Endothelial cell of umbilical vein (primary cell): ENCODE data around the gene MRPL55.

ENCODE experiments used
- CTCF ChIP-seq, 2 donors: IDR thresholded peaks; 1 replicate in 1 of 2; 2 replicates in 1 of 2; pipeline ENCODE4 v1.5.1; 2011; ENCODE audit warnings: low read length in 2 of 2, mild to moderate bottlenecking in 2 of 2, moderate library complexity in 2 of 2, control low read depth in 1 of 2, inconsistent platforms in 1 of 2, low read depth in 1 of 2; ENCODE audit not compliant: insufficient read depth in 1 of 2; ENCODE audit errors: extremely low read depth in 1 of 2
- EZH2 ChIP-seq: IDR thresholded peaks from 2 replicates; pipeline ENCODE4 v1.6.1; 2012; ENCODE audit warnings: borderline replicate concordance, low read depth, mild to moderate bottlenecking, moderate library complexity, low read length, inconsistent platforms; ENCODE audit not compliant: severe bottlenecking
- FOS ChIP-seq: IDR thresholded peaks from 2 replicates; pipeline ENCODE4 v1.6.1; 2011; ENCODE audit warnings: mild to moderate bottlenecking, low read length, moderate library complexity, borderline replicate concordance; ENCODE audit not compliant: insufficient read depth
- GATA2 ChIP-seq: IDR thresholded peaks from 2 replicates; pipeline ENCODE4 v1.7.0; 2011; ENCODE audit warnings: low read depth, mild to moderate bottlenecking, moderate library complexity, mixed read lengths, low read length; ENCODE audit not compliant: insufficient read length, insufficient read depth
- JUN ChIP-seq: IDR thresholded peaks from 2 replicates; pipeline ENCODE4 v1.6.1; 2011; ENCODE audit warnings: borderline replicate concordance, low read depth; ENCODE audit not compliant: insufficient read length, insufficient read depth
- MAX ChIP-seq: IDR thresholded peaks from 2 replicates; pipeline ENCODE4 v1.6.1; 2011; ENCODE audit not compliant: insufficient read depth, insufficient read length
- MYC ChIP-seq: IDR thresholded peaks from one replicate; pipeline ENCODE4 v1.6.1; 2011; ENCODE audit warnings: mild to moderate bottlenecking, low read depth, low read length
- POLR2A ChIP-seq: IDR thresholded peaks from 2 replicates; pipeline ENCODE4 v1.6.1; 2012; ENCODE audit warnings: low read depth, mild to moderate bottlenecking, control low read depth, low read length
- POLR2AphosphoS5 ChIP-seq: IDR thresholded peaks from 2 replicates; pipeline ENCODE4 v1.6.1; 2012; ENCODE audit warnings: low read depth, mild to moderate bottlenecking, control low read depth, low read length, moderate library complexity; ENCODE audit not compliant: insufficient read depth

GRCh38 chr1:228117335-228117734 is 8.2 kb upstream of the MRPL55 start:
- TF ChIP-seq CTCF (IDR thresholded peaks at IDR 0.05; ENCODE audit: extremely low read depth in 1 of 2, insufficient read depth in 1 of 2, low read depth in 1 of 2, low read length in 2 of 2), result no peak
- TF ChIP-seq POLR2A, result no peak
- no peak for TF ChIP-seq POLR2AphosphoS5
- TF ChIP-seq EZH2, result no peak
- no peak for TF ChIP-seq FOS
- no peak for TF ChIP-seq MAX
- TF ChIP-seq GATA2, result no peak
- TF ChIP-seq MYC, result no peak
- no peak for TF ChIP-seq JUN
